A673 (cell line): ENCODE results near the gene PPP6R1. TPM values are rescaled to one million over a fixed set of nuclear protein-coding genes. Genes with fewer than 3 reads are reported as not detected.

Source experiments
- BruUV-seq: library from RNA; stranded (reverse); fragments of 400-500 nt; replicated peaks from 2 replicates; lab custom pipeline; 2021; lab: Mats Ljungman, UMichigan
- CTCF ChIA-PET: fragments of 300-600 bp; sonication (Branson Sonifier 250); formaldehyde crosslinking; loops from one replicate; lab custom pipeline; 2022; ENCODE audit warnings: antibody characterized with exemption; lab: Charles Lee
- POLR2A ChIA-PET: fragments of 300-600 bp; sonication (Branson Sonifier 250); formaldehyde crosslinking; loops from one replicate; lab custom pipeline; 2022; ENCODE audit warnings: antibody characterized with exemption; ENCODE audit not compliant: low non-redundant PET; lab: Charles Lee
- DNase-seq: peaks from one replicate; pipeline ENCODE4 v3.0.0-alpha.2; 2015; ENCODE audit warnings: low spot score
- H3K27ac ChIP-seq: fragments of 200-600 bp; sonication (generic); 2 replicates; pipeline ENCODE4 v1.5.1; 2016; ENCODE audit warnings: mixed run types, low read depth, mild to moderate bottlenecking, mixed read lengths, antibody characterized with exemption, low read length; ENCODE audit not compliant: poor library complexity, severe bottlenecking
- H3K27me3 ChIP-seq: fragments of 200-600 bp; sonication (generic); replicated peaks from 2 replicates; pipeline ENCODE4 v1.6.1; 2017; ENCODE audit warnings: mixed run types, low read depth, mild to moderate bottlenecking, mixed read lengths, antibody characterized with exemption, low read length; ENCODE audit not compliant: insufficient read depth, poor library complexity
- H3K36me3 ChIP-seq: fragments of 200-600 bp; sonication (generic); 2 replicates; pipeline ENCODE4 v1.6.1; 2016; ENCODE audit warnings: mixed run types, mild to moderate bottlenecking, mixed read lengths, antibody characterized with exemption, low read length; ENCODE audit not compliant: insufficient read depth, poor library complexity, severe bottlenecking
- H3K4me1 ChIP-seq: fragments of 200-600 bp; sonication (generic); 2 replicates; pipeline ENCODE4 v1.6.1; 2017; ENCODE audit warnings: mixed run types, mild to moderate bottlenecking, mixed read lengths, antibody characterized with exemption, low read length; ENCODE audit not compliant: insufficient read depth, poor library complexity, severe bottlenecking
- H3K4me3 ChIP-seq: fragments of 200-600 bp; sonication (generic); 2 replicates; pipeline ENCODE4 v1.5.1; 2016; ENCODE audit warnings: low read depth, mixed run types, mild to moderate bottlenecking, mixed read lengths, low read length; ENCODE audit not compliant: poor library complexity, severe bottlenecking
- H3K9me3 ChIP-seq: fragments of 200-600 bp; sonication (generic); 2 replicates; pipeline ENCODE4 v1.6.1; 2016; ENCODE audit warnings: mixed run types, low read depth, mild to moderate bottlenecking, mixed read lengths, antibody characterized with exemption, low read length; ENCODE audit not compliant: poor library complexity, severe bottlenecking
- CTCF ChIP-seq: fragments of 300-800, 200-600 bp; sonication (generic); conservative IDR thresholded peaks from 2 replicates; pipeline ENCODE4 v1.5.1; 2017; ENCODE audit warnings: low read depth, mild to moderate bottlenecking, antibody characterized with exemption, low read length, moderate library complexity, mixed read lengths
- EZH2 ChIP-seq: fragments of 200-600 bp; sonication (generic); IDR thresholded peaks from 2 replicates; pipeline ENCODE4 v1.6.1; 2017; ENCODE audit warnings: borderline replicate concordance, low read depth, mild to moderate bottlenecking, mixed read lengths, antibody characterized with exemption, low read length; ENCODE audit not compliant: poor library complexity, severe bottlenecking
- intact Hi-C: fragments of 100-400 bp; cut with micrococcal nuclease; formaldehyde crosslinking; loops from one replicate; pipeline ENCODE4 v1.10.0; 2022; ENCODE audit not compliant: unreplicated experiment
- total RNA-seq: library from RNA; stranded (reverse); gene quantifications from 2 replicates; pipeline ENCODE4 v1.2.3, GENCODE V29; 2021

The PPP6R1 gene
- total RNA-seq, 1 experiment from 2014 or later, result 108 TPM

- Histone ChIP-seq H3K27me3 (no peaks in the 10 kb centered on the region), H3K4me1 (no peaks in the 10 kb centered on the region), H3K27ac (no peak overlapping the region), H3K36me3 (peaks cover 75% of the 10 kb centered on the region), H3K9me3 (no peaks in the 10 kb centered on the region), H3K4me3 (no peak overlapping the region)
- POLR2A ChIA-PET, result no interaction called here
- no peak for DNase-seq
- CTCF ChIA-PET, result no interaction called here
- BruUV-seq, result no TSS peak
- TF ChIP-seq CTCF, result no peak
- TF ChIP-seq EZH2, result no peak
- intact Hi-C loops, result no loop called here
Observed at GRCh38 chr19:55238030-55238429, 20.8 kb downstream of the PPP6R1 start.

GRCh38 chr19:55232986-55233385, 25.8 kb downstream of the PPP6R1 start:
- Histone ChIP-seq H3K4me1 (no peaks in the 10 kb centered on the region), H3K27ac (no peak overlapping the region), H3K4me3 (no peak overlapping the region), H3K27me3 (no peaks in the 10 kb centered on the region), H3K9me3 (no peaks in the 10 kb centered on the region), H3K36me3 (peaks cover 57% of the 10 kb centered on the region)
- no TSS peak for BruUV-seq
- POLR2A ChIA-PET, result no interaction called here
- intact Hi-C loops, result no loop called here
- no peak for TF ChIP-seq EZH2
- no peak for TF ChIP-seq CTCF
- no peak for DNase-seq
- CTCF ChIA-PET, result no interaction called here

GRCh38 chr19:55232286-55232602, 26.6 kb downstream of the PPP6R1 start:
- TF ChIP-seq CTCF (no peak), EZH2 (no peak)
- intact Hi-C loops, result no loop called here
- Histone ChIP-seq H3K27me3 (no peaks in the 10 kb centered on the region), H3K27ac (no peak overlapping the region), H3K4me1 (no peaks in the 10 kb centered on the region), H3K36me3 (peaks cover 53% of the 10 kb centered on the region), H3K4me3 (no peak overlapping the region), H3K9me3 (no peaks in the 10 kb centered on the region)
- ChIA-PET POLR2A (no interaction called here), CTCF (no interaction called here)
- BruUV-seq, result no TSS peak
- DNase-seq, result no peak
